ENCODE results near the gene DEPP1. TPM values are rescaled to one million over a fixed set of nuclear protein-coding genes. Genes with fewer than 3 reads are reported as not detected.

The DEPP1 gene
- total RNA-seq, 2 donors from 2014 or later: 27.2 to 144 TPM

DNA sequence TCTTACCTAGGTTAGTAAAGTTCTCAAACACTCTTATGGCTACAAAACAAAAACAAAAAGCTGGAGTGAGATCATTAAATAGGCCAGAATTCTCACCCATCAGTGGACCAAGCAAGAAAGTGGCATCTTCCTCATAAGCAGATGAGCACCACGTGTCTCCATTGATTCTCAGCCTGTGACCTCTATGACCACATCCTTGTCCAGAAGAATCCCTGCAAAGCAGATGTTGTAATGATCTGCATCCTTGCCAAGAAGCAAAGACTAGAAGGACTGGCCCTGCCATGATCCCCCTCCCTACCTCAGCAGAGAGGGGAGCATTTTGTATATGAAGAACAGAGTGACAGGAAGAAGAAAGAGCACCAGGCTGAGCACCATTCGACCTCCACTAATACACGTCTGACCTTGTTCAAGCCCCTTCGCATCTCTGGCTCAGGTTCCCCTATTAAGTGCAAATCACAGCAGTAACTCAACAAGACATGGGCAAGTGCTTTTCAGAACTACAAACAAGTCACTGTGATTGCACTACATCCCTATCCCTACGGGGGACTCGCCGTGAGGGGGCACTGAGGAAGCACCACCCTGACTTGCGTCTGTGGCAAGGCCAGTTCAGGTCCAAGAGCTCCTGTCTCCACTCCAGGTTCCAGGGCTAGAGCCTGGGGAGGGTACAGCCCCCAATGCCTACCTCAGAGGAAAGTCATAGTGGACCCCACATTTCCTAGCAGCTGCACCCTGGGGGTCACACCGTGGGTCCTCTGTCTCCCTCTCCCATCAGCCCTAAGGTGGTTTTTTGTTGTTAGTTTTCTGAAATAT lies 41.2 kb downstream of the DEPP1 start:
- no peak for DNase-seq (ENCODE audit: low spot score)

DNA sequence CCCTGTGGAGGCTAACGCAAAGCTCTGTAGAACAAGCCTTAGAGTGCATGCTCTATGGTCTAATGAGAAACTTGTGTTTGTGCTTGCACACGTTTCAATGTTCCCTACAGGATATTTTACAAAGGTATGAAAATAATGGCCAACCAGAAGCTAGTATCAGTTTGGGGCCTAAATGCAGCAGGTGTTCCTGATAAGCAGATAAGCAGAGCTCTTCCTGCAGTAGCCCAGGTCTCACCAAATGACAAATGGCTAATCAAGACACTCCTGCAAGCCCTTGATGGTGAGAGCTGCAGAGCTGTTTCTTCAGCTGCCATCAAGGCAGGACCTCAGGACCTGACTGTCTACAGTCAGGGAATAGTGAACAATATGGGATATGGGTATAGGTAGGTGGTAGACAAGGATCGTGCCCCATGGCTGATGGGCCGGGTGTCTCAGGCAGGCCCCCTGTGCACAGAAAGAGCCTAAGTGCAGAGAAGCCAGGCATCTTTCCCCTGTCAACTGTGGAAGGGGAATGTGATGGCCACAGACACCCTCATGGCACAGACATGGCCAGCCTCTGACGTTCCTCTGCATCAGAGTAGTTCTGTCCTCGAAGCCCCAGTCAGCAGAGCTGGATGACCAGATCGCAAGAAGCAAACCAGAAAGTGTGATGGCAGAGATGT lies 42.2 kb downstream of the DEPP1 start:
- WGBS: 89% methylated on average over 7 of the region's 7 CpGs
- TF ChIP-seq POLR2A (IDR thresholded peaks at IDR 0.05) (no peak), POLR2AphosphoS5 (IDR thresholded peaks at IDR 0.05) (no peak)
- TF ChIP-seq, protein P1, sequence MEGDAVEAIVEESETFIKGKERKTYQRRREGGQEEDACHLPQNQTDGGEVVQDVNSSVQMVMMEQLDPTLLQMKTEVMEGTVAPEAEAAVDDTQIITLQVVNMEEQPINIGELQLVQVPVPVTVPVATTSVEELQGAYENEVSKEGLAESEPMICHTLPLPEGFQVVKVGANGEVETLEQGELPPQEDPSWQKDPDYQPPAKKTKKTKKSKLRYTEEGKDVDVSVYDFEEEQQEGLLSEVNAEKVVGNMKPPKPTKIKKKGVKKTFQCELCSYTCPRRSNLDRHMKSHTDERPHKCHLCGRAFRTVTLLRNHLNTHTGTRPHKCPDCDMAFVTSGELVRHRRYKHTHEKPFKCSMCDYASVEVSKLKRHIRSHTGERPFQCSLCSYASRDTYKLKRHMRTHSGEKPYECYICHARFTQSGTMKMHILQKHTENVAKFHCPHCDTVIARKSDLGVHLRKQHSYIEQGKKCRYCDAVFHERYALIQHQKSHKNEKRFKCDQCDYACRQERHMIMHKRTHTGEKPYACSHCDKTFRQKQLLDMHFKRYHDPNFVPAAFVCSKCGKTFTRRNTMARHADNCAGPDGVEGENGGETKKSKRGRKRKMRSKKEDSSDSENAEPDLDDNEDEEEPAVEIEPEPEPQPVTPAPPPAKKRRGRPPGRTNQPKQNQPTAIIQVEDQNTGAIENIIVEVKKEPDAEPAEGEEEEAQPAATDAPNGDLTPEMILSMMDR (IDR thresholded peaks at IDR 0.05): no peak
- DNase-seq (ENCODE audit: low spot score): no peak
- Histone ChIP-seq H3K9me3 (no peaks in the 10 kb centered on the region), H3K36me3 (no peaks in the 10 kb centered on the region), H3K4me1 (replicated peaks) (no peaks in the 10 kb centered on the region), H3K27me3 (replicated peaks; ENCODE audit: insufficient read depth) (no peaks in the 10 kb centered on the region), H3K4me3 (no peak overlapping the region), H3K27ac (no peak overlapping the region)
- intact Hi-C loops (cut with DNase I): no loop called here

More for the DNA sequence above, 41.2 kb downstream of the DEPP1 start:
- Histone ChIP-seq H3K9me3 (no peaks in the 10 kb centered on the region), H3K4me3 (no peak overlapping the region), H3K27me3 (replicated peaks; ENCODE audit: insufficient read depth) (no peaks in the 10 kb centered on the region), H3K4me1 (replicated peaks) (no peaks in the 10 kb centered on the region), H3K36me3 (no peaks in the 10 kb centered on the region), H3K27ac (no peak overlapping the region)
- TF ChIP-seq POLR2AphosphoS5 (IDR thresholded peaks at IDR 0.05): no peak
- TF ChIP-seq, protein P1 (IDR thresholded peaks at IDR 0.05): no peak
- no peak for TF ChIP-seq POLR2A (IDR thresholded peaks at IDR 0.05)
- WGBS: 82% methylated on average over 9 of the region's 9 CpGs
- intact Hi-C loops (cut with DNase I): no loop called here

DNA sequence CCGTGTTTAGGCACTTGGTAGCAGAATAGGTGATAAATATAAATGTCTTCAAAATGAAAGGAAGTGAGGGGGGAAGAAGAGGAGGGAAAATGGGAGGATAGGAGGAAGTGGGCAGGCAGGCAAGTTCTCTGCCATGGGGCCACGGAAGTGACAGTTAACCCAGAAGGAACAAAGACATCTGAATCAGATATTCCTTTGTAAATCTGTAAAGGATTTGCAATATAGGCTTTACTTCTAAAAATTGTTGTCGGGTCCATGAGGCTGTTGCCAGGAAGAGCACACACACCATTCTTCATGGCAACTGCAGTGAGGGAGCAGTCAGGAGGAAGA lies 42.7 kb downstream of the DEPP1 start:
- H3K27ac ChIP-seq: no peak overlapping the region
- no peak overlapping the region for H3K4me3 ChIP-seq
- no peaks in the 10 kb centered on the region for H3K9me3 ChIP-seq
- no peaks in the 10 kb centered on the region for H3K36me3 ChIP-seq
- no peak for TF ChIP-seq POLR2AphosphoS5 (IDR thresholded peaks at IDR 0.05)
- TF ChIP-seq POLR2A (IDR thresholded peaks at IDR 0.05): no peak
- TF ChIP-seq, protein P1 (IDR thresholded peaks at IDR 0.05): no peak
- DNase-seq (ENCODE audit: low spot score): no peak
- H3K27me3 ChIP-seq (replicated peaks; ENCODE audit: insufficient read depth): no peaks in the 10 kb centered on the region
- H3K4me1 ChIP-seq (replicated peaks): no peaks in the 10 kb centered on the region
- intact Hi-C loops (cut with DNase I): no loop called here
- 52% methylated on average over 3 of the region's 3 CpGs for WGBS

DNA sequence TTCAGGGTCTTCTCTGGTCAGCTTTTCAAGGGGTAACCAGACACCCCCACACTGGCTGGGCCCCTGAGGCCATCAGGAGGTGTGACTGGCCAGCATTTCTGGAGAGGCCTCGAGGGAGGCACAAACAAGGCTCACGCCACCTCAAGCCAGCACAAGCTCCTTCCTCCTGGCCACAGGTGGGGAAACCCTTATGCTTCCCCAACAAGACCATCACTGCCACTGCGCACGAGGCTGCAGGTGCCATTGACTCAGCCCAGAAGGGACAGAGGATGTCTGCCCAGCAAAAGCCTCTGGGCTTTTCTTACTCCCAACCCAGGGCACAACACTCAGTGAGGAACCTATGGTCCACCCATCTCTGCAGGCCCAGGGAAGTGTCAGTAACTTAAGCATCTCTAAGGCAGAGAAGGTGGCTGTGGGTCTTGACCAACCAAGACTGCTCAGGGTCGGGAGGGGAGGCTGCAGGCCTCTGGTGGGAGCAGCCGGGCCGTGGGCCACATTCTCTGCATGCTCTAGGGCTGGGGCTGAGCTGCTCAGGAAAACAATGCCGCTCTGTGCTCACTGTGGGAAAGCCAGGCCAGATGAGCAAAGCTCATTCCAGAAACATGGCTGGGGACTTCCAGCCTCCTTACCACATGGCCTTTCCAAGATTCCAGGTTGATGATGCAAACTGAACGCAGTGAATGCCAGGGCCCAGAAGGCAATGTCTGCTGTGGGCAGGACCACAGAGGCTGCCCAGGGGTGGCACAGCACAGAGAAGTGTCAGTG lies 43.2 kb downstream of the DEPP1 start:
- H3K27me3 ChIP-seq (replicated peaks; ENCODE audit: insufficient read depth): no peaks in the 10 kb centered on the region
- no peaks in the 10 kb centered on the region for H3K4me1 ChIP-seq (replicated peaks)
- H3K27ac ChIP-seq: no peak overlapping the region
- TF ChIP-seq POLR2AphosphoS5 (IDR thresholded peaks at IDR 0.05) (no peak), POLR2A (IDR thresholded peaks at IDR 0.05) (no peak)
- TF ChIP-seq, protein P1 (IDR thresholded peaks at IDR 0.05): no peak
- intact Hi-C loops (cut with DNase I): no loop called here
- WGBS: 68% methylated on average over 6 of the region's 9 CpGs
- H3K9me3 ChIP-seq: no peaks in the 10 kb centered on the region
- no peak overlapping the region for H3K4me3 ChIP-seq
- no peaks in the 10 kb centered on the region for H3K36me3 ChIP-seq
- DNase-seq (ENCODE audit: low spot score): no peak

Data from prostate gland (tissue), 2 donors.